C4-2B (cell line): ENCODE data around the gene PTCD2.

Source experiments
- ZFX ChIP-seq: fragments of 450-650 bp; IDR thresholded peaks from 2 replicates; pipeline ENCODE4 v1.6.1; 2017
- TF ChIP-seq, protein P1 (sequence below): fragments of 450-650 bp; conservative IDR thresholded peaks from 2 replicates; pipeline ENCODE4 v1.5.1; 2017; ENCODE audit warnings: mild to moderate bottlenecking

DNA sequence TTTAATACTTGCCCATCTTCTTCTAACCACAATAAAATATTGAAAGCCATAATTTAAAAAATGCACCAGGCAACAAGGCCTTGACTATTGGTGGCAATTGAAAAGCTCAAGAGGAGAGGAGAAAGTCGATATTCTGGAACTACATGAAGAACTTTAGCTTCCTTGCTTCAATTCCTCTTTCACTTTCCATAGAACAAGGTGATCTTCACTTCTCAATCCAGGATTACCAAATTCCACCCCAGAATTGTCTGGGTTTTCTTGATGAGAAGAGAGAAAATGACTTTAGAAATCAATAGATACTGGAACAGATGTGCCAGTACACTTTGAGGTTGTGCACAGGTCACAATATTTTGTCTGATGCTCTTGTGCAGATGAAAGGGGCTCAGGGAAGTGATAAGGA, 52.2 kb downstream of the PTCD2 start:
- TF ChIP-seq, protein P1, sequence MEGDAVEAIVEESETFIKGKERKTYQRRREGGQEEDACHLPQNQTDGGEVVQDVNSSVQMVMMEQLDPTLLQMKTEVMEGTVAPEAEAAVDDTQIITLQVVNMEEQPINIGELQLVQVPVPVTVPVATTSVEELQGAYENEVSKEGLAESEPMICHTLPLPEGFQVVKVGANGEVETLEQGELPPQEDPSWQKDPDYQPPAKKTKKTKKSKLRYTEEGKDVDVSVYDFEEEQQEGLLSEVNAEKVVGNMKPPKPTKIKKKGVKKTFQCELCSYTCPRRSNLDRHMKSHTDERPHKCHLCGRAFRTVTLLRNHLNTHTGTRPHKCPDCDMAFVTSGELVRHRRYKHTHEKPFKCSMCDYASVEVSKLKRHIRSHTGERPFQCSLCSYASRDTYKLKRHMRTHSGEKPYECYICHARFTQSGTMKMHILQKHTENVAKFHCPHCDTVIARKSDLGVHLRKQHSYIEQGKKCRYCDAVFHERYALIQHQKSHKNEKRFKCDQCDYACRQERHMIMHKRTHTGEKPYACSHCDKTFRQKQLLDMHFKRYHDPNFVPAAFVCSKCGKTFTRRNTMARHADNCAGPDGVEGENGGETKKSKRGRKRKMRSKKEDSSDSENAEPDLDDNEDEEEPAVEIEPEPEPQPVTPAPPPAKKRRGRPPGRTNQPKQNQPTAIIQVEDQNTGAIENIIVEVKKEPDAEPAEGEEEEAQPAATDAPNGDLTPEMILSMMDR: no peak
- no peak for TF ChIP-seq ZFX
